T-cell (primary cell): ENCODE measurements around the gene DPY19L1. TPM values are rescaled to one million over a fixed set of nuclear protein-coding genes. Genes with fewer than 3 reads are reported as not detected.
"Not testable (repeated sequence)": the region's sequence is repeated elsewhere in the genome, so short reads cannot be mapped to it uniquely, and the experiment has no call there.

Experiments used
- ATAC-seq, 4 experiments: fragments of 200-7000 bp in 3 of 4; fragments of 150-1000 bp in 1 of 4; cut with Tn5 transposase; replicated peaks in 1 of 4; 1 replicate in 3 of 4; 2 replicates in 1 of 4; pipeline ENCODE4 v1.10.0; 2021; ENCODE audit warnings: moderate library complexity in 3 of 4, mild to moderate bottlenecking in 2 of 4, moderate number of reproducible peaks in 1 of 4
- CTCF ChIA-PET, 2 donors: fragments of 300-600 bp; sonication (Branson Sonifier 250); formaldehyde crosslinking; loops; one replicate each; lab custom pipeline; 2022; ENCODE audit warnings: antibody characterized with exemption in 2 of 2; lab: Charles Lee
- POLR2A ChIA-PET, 2 donors: fragments of 300-600 bp; sonication (Branson Sonifier 250); formaldehyde crosslinking; loops; one replicate each; lab custom pipeline; 2022; ENCODE audit warnings: antibody characterized with exemption in 2 of 2; lab: Charles Lee
- DNase-seq, 35 experiments: peaks; one replicate each; pipeline versions ENCODE4 v3.0.0 to v3.0.0-alpha.2; 2013 to 2023
- H3K27ac ChIP-seq: one replicate; pipeline ENCODE4 v1.5.1; 2013; ENCODE audit warnings: low read length
- H3K27me3 ChIP-seq, 2 experiments: replicated peaks in 1 of 2; 1 replicate in 1 of 2; 2 replicates in 1 of 2; pipeline versions ENCODE4 v1.6.1 to v1.7.0; 2013; ENCODE audit warnings: low read length in 1 of 2, mixed read lengths in 1 of 2; ENCODE audit not compliant: control insufficient read depth in 2 of 2, insufficient read depth in 2 of 2; ENCODE audit errors: extremely low read depth in 1 of 2
- H3K36me3 ChIP-seq, 2 donors: 1 replicate in 1 of 2; 2 replicates in 1 of 2; pipeline versions ENCODE4 v1.6.1 to v1.7.0; 2013; ENCODE audit warnings: low read length in 1 of 2; ENCODE audit not compliant: control insufficient read depth in 2 of 2, insufficient read depth in 1 of 2; ENCODE audit errors: extremely low read depth in 1 of 2
- H3K4me1 ChIP-seq, 2 experiments: 1 replicate in 1 of 2; 2 replicates in 1 of 2; pipeline versions ENCODE4 v1.6.1 to v1.7.0; 2013; ENCODE audit warnings: low read length in 2 of 2, mixed read lengths in 1 of 2; ENCODE audit not compliant: insufficient read depth in 2 of 2, control insufficient read depth in 1 of 2; ENCODE audit errors: extremely low read depth in 1 of 2
- H3K4me3 ChIP-seq, 2 donors: 1 replicate in 1 of 2; 2 replicates in 1 of 2; pipeline versions ENCODE4 v1.5.1 to v1.7.0; 2013; ENCODE audit warnings: mild to moderate bottlenecking in 2 of 2, low read length in 1 of 2, moderate library complexity in 1 of 2; ENCODE audit not compliant: control insufficient read depth in 1 of 2; ENCODE audit errors: extremely low read depth in 1 of 2
- H3K9me3 ChIP-seq: 2 replicates; pipeline ENCODE4 v1.7.0; 2013
- H3K27ac Mint-ChIP-seq, 2 donors: one replicate each; pipeline ENCODE4 v1.8.0; 2020 to 2021; ENCODE audit warnings: mild to moderate bottlenecking in 2 of 2, mixed read lengths in 2 of 2
- H3K27me3 Mint-ChIP-seq, 2 donors: one replicate each; pipeline ENCODE4 v1.8.0; 2021 to 2022; ENCODE audit warnings: mixed read lengths in 2 of 2
- H3K36me3 Mint-ChIP-seq: one replicate; pipeline ENCODE4 v1.8.0; 2021; ENCODE audit warnings: mixed read lengths
- H3K4me1 Mint-ChIP-seq, 3 donors: one replicate each; pipeline ENCODE4 v1.8.0; 2020 to 2022; ENCODE audit warnings: mixed read lengths in 3 of 3, mild to moderate bottlenecking in 1 of 3
- H3K4me3 Mint-ChIP-seq, 3 donors: one replicate each; pipeline ENCODE4 v1.8.0; 2020 to 2022; ENCODE audit warnings: mild to moderate bottlenecking in 3 of 3, mixed read lengths in 3 of 3, moderate library complexity in 3 of 3
- H3K9me3 Mint-ChIP-seq, 3 donors: one replicate each; pipeline ENCODE4 v1.8.0; 2020 to 2022; ENCODE audit warnings: mixed read lengths in 3 of 3
- WGBS: methylation state at CpG from one replicate; pipeline ENCODE4 v1.1.5; 2013; ENCODE audit warnings: missing lambda C conversion rate; ENCODE audit not compliant: insufficient coverage; 5-methylcytosine and 5-hydroxymethylcytosine counted together
- total RNA-seq, 35 experiments: library from RNA in 6 of 35; stranded (reverse) in 6 of 35; fragments of 120-200 nt in 1 of 35; gene quantifications; one replicate each; pipeline versions ENCODE4 v1.2.1 to v1.2.4 and lab custom pipeline; 2013 to 2026

The DPY19L1 gene
- total RNA-seq, 5 donors from 2014 or later (not counting 1 experiment from before 2014, with no cell fraction given): 6.6 to 10.5 (median 10.3) TPM

GRCh38 chr7:34895202-34895601, 142.1 kb downstream of the DPY19L1 start:
- peaks cover 20 to 25% of the 10 kb centered on the region in 2 donors for H3K27me3 Mint-ChIP-seq
- H3K9me3 ChIP-seq: no peaks in the 10 kb centered on the region
- no peak overlapping the region for H3K27ac Mint-ChIP-seq
- DNase-seq (no peak), ATAC-seq (no peak)
- H3K27ac ChIP-seq: no peak overlapping the region
- H3K4me3 ChIP-seq: no peak overlapping the region
- no peaks in the 10 kb centered on the region for H3K4me1 Mint-ChIP-seq
- ChIA-PET CTCF (no interaction called here), POLR2A (no interaction called here)
- H3K9me3 Mint-ChIP-seq: peaks cover 18 to 27% (median 21%) of the 10 kb centered on the region in 3 donors
- H3K4me3 Mint-ChIP-seq: no peak overlapping the region
- no peaks in the 10 kb centered on the region for H3K4me1 ChIP-seq
- peaks cover 0 to 13% of the 10 kb centered on the region in 2 experiments for H3K27me3 ChIP-seq
- H3K36me3 ChIP-seq: no peaks in the 10 kb centered on the region
- no peaks in the 10 kb centered on the region for H3K36me3 Mint-ChIP-seq

DNA sequence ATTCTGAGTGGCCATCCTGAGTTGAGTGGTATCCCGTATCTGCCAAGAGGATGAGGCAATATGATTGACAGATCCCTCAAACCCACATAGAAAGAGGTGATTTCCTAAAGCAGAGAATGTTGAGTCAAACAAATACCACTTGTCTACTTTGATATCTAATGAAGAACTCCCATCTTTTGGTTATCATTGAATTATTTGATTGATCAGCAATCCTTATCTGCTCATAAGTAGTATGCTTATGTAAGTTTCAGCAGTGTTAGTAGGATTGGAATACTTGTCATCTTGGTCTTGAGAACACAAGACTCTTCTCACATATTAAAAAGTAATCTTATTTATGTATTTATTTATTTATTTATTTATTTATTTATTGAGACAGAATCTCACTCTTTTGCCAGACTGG, 147.3 kb downstream of the DPY19L1 start:
- CTCF ChIA-PET: no interaction called here
- H3K9me3 Mint-ChIP-seq: peaks cover 9 to 10% (median 9%) of the 10 kb centered on the region in 3 donors

GRCh38 chr7:34886856-34887255, 150.4 kb downstream of the DPY19L1 start:
- ChIA-PET CTCF (no interaction called here), POLR2A (no interaction called here)
- H3K27me3 ChIP-seq: peaks cover 0 to 5% of the 10 kb centered on the region in 2 experiments
- no peak overlapping the region for H3K27ac ChIP-seq
- DNase-seq (no peak), ATAC-seq (no peak)
- H3K9me3 Mint-ChIP-seq: peaks cover 3 to 13% (median 11%) of the 10 kb centered on the region in 3 donors
- H3K4me3 Mint-ChIP-seq: no peak overlapping the region
- H3K4me1 Mint-ChIP-seq: no peaks in the 10 kb centered on the region
- no peaks in the 10 kb centered on the region for H3K36me3 Mint-ChIP-seq
- H3K36me3 ChIP-seq: no peaks in the 10 kb centered on the region
- H3K9me3 ChIP-seq: no peaks in the 10 kb centered on the region
- H3K27ac Mint-ChIP-seq: no peak overlapping the region
- H3K4me1 ChIP-seq: no peaks in the 10 kb centered on the region
- H3K27me3 Mint-ChIP-seq: peaks cover 14 to 15% of the 10 kb centered on the region in 2 donors
- no peak overlapping the region for H3K4me3 ChIP-seq

More for the DNA sequence above, 147.3 kb downstream of the DPY19L1 start:
- H3K27ac Mint-ChIP-seq: no peak overlapping the region
- no peaks in the 10 kb centered on the region for H3K36me3 Mint-ChIP-seq
- H3K27me3 Mint-ChIP-seq: peaks cover 15% of the 10 kb centered on the region in 2 donors
- no CpG with 5 or more reads among the region's 1 CpG for WGBS
- H3K4me3 ChIP-seq: no peak overlapping the region
- no peak overlapping the region for H3K4me3 Mint-ChIP-seq
- peaks cover 0 to 5% of the 10 kb centered on the region in 2 experiments for H3K27me3 ChIP-seq
- no peaks in the 10 kb centered on the region for H3K4me1 ChIP-seq
- no peak for ATAC-seq
- no peaks in the 10 kb centered on the region for H3K9me3 ChIP-seq
- no peaks in the 10 kb centered on the region for H3K36me3 ChIP-seq
- no peak overlapping the region for H3K27ac ChIP-seq
- DNase-seq: no peak
- POLR2A ChIA-PET: no interaction called here
- H3K4me1 Mint-ChIP-seq: no peaks in the 10 kb centered on the region

DNA sequence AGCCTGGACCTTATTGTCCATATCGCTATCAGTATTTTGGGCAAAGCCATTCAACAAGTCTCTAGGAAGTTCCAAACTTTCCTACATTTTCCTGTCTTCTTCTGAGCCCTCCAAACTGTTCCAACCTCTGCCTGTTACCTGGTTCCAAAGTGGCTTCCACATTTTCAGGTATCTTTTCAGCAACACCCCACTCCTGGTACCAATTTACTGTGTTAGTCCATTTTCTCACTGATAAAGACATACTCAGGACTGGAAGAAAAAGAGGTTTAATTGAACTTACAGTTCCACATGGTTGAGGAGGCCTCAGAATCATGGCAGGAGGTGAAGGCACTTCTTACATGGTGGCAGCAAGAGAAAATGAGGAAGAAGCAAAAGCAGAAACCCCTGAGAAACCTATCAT, 153.4 kb downstream of the DPY19L1 start:
- H3K4me1 ChIP-seq, ATAC-seq, DNase-seq, H3K36me3 Mint-ChIP-seq, H3K27ac Mint-ChIP-seq, H3K9me3 ChIP-seq, H3K36me3 ChIP-seq, H3K27ac ChIP-seq, H3K4me3 Mint-ChIP-seq, POLR2A ChIA-PET, H3K27me3 Mint-ChIP-seq, H3K27me3 ChIP-seq, H3K4me1 Mint-ChIP-seq, CTCF ChIA-PET, H3K4me3 ChIP-seq: not testable (repeated sequence)
- WGBS: 89% methylated on average over 1 of the region's 1 CpG
- H3K9me3 Mint-ChIP-seq: peaks cover 6 to 14% (median 12%) of the 10 kb centered on the region in 3 donors

- Mint-ChIP-seq H3K27ac (no peak overlapping the region), H3K9me3 (peaks cover 9 to 14% (median 12%) of the 10 kb centered on the region in 3 donors), H3K4me3 (no peak overlapping the region), H3K36me3 (no peaks in the 10 kb centered on the region), H3K4me1 (no peaks in the 10 kb centered on the region), H3K27me3 (peaks cover 1 to 6% of the 10 kb centered on the region in 2 donors)
- ChIA-PET CTCF (no interaction called here), POLR2A (no interaction called here)
- no peaks in the 10 kb centered on the region for H3K4me1 ChIP-seq
- no peaks in the 10 kb centered on the region for H3K27me3 ChIP-seq
- 80% methylated on average over 1 of the region's 2 CpGs for WGBS
- no peak overlapping the region for H3K27ac ChIP-seq
- no peak overlapping the region for H3K4me3 ChIP-seq
- no peaks in the 10 kb centered on the region for H3K36me3 ChIP-seq
- no peaks in the 10 kb centered on the region for H3K9me3 ChIP-seq
- no peak for DNase-seq
- no peak for ATAC-seq
Observed at GRCh38 chr7:34879871-34880270, 157.4 kb downstream of the DPY19L1 start.

DNA sequence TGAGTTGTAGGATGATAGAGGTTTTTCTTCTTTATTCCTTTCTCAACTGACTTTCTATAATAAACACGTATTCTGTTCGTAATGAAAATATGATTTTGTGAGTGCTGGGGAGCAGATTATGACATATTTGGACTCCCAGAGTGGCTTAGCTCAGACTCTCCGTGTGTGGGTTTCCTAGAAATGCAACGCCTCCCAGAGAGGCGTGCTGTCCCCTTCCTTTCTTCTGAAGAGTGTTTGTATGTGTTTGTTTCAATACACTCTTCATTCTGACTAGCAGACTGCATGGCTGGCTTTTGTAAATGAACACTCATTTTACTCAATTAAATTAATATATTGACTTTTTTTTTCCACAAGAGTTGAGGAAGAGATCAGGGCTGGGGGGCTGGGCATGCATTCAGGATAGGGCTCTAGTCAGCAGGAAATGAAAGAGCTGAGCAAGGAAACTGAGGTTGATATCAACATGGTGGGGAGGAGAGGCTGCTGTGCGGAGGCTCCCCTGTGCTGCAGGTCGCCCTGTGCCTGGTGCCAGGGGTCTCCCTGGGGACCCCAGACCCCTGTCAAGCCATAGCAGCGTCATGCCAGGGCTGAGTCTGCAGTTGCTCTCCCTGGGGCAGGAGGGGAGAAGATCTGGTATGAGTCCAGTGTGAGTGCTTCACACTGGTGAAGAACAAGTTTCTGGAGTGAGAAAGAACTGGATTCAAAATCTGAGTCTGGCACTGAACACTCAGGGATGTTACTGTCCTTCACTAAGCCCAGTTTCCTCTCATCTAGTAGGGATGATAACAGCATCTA, 158.1 kb downstream of the DPY19L1 start:
- H3K4me1 ChIP-seq, H3K4me1 Mint-ChIP-seq, H3K4me3 Mint-ChIP-seq, H3K36me3 Mint-ChIP-seq, H3K27ac Mint-ChIP-seq, ATAC-seq, H3K27me3 Mint-ChIP-seq, H3K9me3 ChIP-seq, H3K4me3 ChIP-seq, CTCF ChIA-PET, H3K36me3 ChIP-seq, H3K27me3 ChIP-seq, POLR2A ChIA-PET, H3K27ac ChIP-seq, DNase-seq: not testable (repeated sequence)
- 50% methylated on average over 1 of the region's 8 CpGs for WGBS
- peaks cover 10 to 14% (median 11%) of the 10 kb centered on the region in 3 donors for H3K9me3 Mint-ChIP-seq
